Measurements from ENCODE around the gene TENT5C. TPM values are rescaled to one million over a fixed set of nuclear protein-coding genes. Genes with fewer than 3 reads are reported as not detected.

The TENT5C gene
- polyA plus RNA-seq, 1 of the 3 experiments (the other 2 are of a cell fraction) = 0.90 TPM

- POLR2A ChIA-PET = no interaction called here
- peaks cover 4 to 34% of the 10 kb centered on the region in 2 experiments for H3K4me1 ChIP-seq (ENCODE audit: control insufficient read depth in 1 of 2, insufficient read depth in 2 of 2, low read depth in 1 of 2, low read length in 1 of 2)
- H3K4me2 ChIP-seq = no peak overlapping the region
- WGBS (ENCODE audit: low lambda C conversion rate) = 66% methylated on average over 3 of the region's 3 CpGs
- H3K27ac ChIP-seq (ENCODE audit: low read depth in 2 of 2, low read length in 1 of 2) = no peak overlapping the region
- no peaks in the 10 kb centered on the region for H3K79me2 ChIP-seq (ENCODE audit: insufficient read depth)
- no peaks in the 10 kb centered on the region for H3F3A ChIP-seq (replicated peaks; ENCODE audit: insufficient read depth)
- H3K36me3 ChIP-seq (replicated peaks in 1 of 2; ENCODE audit: control insufficient read depth in 1 of 2, insufficient read depth in 2 of 2, low read length in 1 of 2) = no peaks in the 10 kb centered on the region
- no peaks in the 10 kb centered on the region for H3K27me3 ChIP-seq (ENCODE audit: insufficient read depth)
- H3K9me2 ChIP-seq = no peaks in the 10 kb centered on the region
- no peak overlapping the region for H3K4me3 ChIP-seq (ENCODE audit: low read depth in 2 of 2, low read length in 1 of 2)
- no peak overlapping the region for H2AFZ ChIP-seq (ENCODE audit: low read depth)
- TF ChIP-seq EZH2phosphoT487 (IDR thresholded peaks at IDR 0.05; ENCODE audit: borderline replicate concordance, low read depth) = no peak
- TF ChIP-seq REST (IDR thresholded peaks at IDR 0.05; ENCODE audit: low read depth, low read length) = no peak
- no peak for TF ChIP-seq CHD2 (IDR thresholded peaks at IDR 0.05; ENCODE audit: low read length, partially characterized antibody)
- no peak for TF ChIP-seq USF2 (IDR thresholded peaks at IDR 0.05; ENCODE audit: borderline replicate concordance, low read depth, low read length)
- no peaks in the 10 kb centered on the region for H4K20me1 ChIP-seq (ENCODE audit: insufficient read depth)
- CTCF ChIA-PET = interaction anchor here (1.0 to 1.3 kb wide), 2 partner anchors 78 to 141 kb away, joined by 4 read pairs; no protein-coding TSS in a partner anchor
- DNase-seq = no peak
- no peak overlapping the region for H3K9ac ChIP-seq
- no peaks in the 10 kb centered on the region for H3K9me3 ChIP-seq
These were observed 70.1 kb downstream of the TENT5C start for GRCh38 chr1:117675907-117676430.

GRCh38 chr1:117676615-117677130 lies 70.8 kb downstream of the TENT5C start:
- Histone ChIP-seq H4K20me1 (ENCODE audit: insufficient read depth) (no peaks in the 10 kb centered on the region), H3K79me2 (ENCODE audit: insufficient read depth) (no peaks in the 10 kb centered on the region), H3K9me2 (no peaks in the 10 kb centered on the region), H3K4me1 (ENCODE audit: control insufficient read depth in 1 of 2, insufficient read depth in 2 of 2, low read depth in 1 of 2, low read length in 1 of 2) (peaks cover 4 to 34% of the 10 kb centered on the region in 2 experiments), H3K36me3 (replicated peaks in 1 of 2; ENCODE audit: control insufficient read depth in 1 of 2, insufficient read depth in 2 of 2, low read length in 1 of 2) (no peaks in the 10 kb centered on the region), H3K4me3 (ENCODE audit: low read depth in 2 of 2, low read length in 1 of 2) (no peak overlapping the region), H3K4me2 (no peak overlapping the region), H3K9ac (no peak overlapping the region), H2AFZ (ENCODE audit: low read depth) (no peak overlapping the region), H3K27ac (ENCODE audit: low read depth in 2 of 2, low read length in 1 of 2) (no peak overlapping the region), H3K9me3 (no peaks in the 10 kb centered on the region), H3K27me3 (ENCODE audit: insufficient read depth) (no peaks in the 10 kb centered on the region), H3F3A (replicated peaks; ENCODE audit: insufficient read depth) (no peaks in the 10 kb centered on the region)
- ChIA-PET POLR2A (no interaction called here), CTCF (interaction anchor here (1.0 to 6.4 kb wide), 4 partner anchors 78 to 152 kb away, joined by 3 to 27 read pairs (median 4); no protein-coding TSS in a partner anchor)
- no peak for TF ChIP-seq RCOR1 (IDR thresholded peaks at IDR 0.05; ENCODE audit: low read length)
- no peak for TF ChIP-seq USF2 (IDR thresholded peaks at IDR 0.05; ENCODE audit: borderline replicate concordance, low read depth, low read length)
- no peak for TF ChIP-seq TAF1 (IDR thresholded peaks at IDR 0.05; ENCODE audit: borderline replicate concordance, low read depth, low read length)
- TF ChIP-seq SMC3 (IDR thresholded peaks at IDR 0.05; ENCODE audit: low read depth, low read length) = no peak
- no peak for TF ChIP-seq IRF3 (IDR thresholded peaks at IDR 0.05; ENCODE audit: low read depth, low read length)
- no peak for TF ChIP-seq CHD2 (IDR thresholded peaks at IDR 0.05; ENCODE audit: low read length, partially characterized antibody)
- TF ChIP-seq MEF2A (IDR thresholded peaks at IDR 0.05; ENCODE audit: borderline replicate concordance, low read depth) = no peak
- DNase-seq = no peak
- 72% methylated on average over 7 of the region's 7 CpGs for WGBS (ENCODE audit: low lambda C conversion rate)
